Stomach (tissue), 4 donors: ENCODE measurements around the gene ERMAP.

Experiments
- POLR2AphosphoS5 ChIP-seq, 3 donors: sonication (generic); formaldehyde crosslinking; IDR thresholded peaks; one replicate each; pipeline ENCODE4 v1.6.1; 2016; ENCODE audit warnings: antibody characterized with exemption in 3 of 3
- TF ChIP-seq, protein P1 (sequence below), 7 experiments: fragments of 450-650 bp in 4 of 7; fragments of 200-600 bp in 3 of 7; sonication (generic) in 3 of 7; IDR thresholded peaks; one replicate each; pipeline ENCODE4 v1.5.1; 2016 to 2019; ENCODE audit warnings: antibody characterized with exemption in 7 of 7, control low read depth in 2 of 7, mild to moderate bottlenecking in 1 of 7

DNA sequence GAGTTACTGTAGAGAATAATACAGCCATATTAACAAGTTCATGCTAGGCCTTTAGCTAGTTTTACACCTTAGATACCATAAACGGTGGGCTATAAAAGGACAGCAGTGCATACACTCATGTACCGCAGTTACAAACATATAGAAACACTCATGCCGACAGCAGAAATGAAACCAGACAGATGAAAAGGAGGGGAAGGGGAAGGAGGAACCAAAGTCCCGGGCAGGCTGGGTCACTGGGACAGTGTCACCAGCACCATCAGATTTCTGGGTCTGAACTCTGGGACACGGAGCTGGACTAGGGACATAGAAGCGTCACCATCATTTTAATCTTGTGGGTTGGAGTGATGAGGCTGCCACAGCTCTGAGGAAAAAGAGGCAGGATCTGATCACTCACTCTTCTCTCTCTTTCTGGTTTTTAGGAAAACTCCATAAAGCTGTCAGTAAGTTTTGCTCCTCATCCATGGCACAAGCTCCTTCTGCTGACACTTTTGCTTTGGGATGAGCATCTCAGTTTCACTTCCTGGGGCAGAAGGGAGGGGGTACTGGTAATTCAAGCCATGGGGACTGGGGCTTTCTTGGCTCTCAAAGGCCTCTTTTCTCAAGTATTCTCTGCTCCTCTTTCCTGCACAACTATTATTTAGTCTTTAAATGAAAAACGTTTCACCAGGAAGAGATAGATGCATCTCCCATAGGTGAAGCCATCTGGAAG is 21.7 kb downstream of the ERMAP start:
- no peak for TF ChIP-seq POLR2AphosphoS5 (IDR thresholded peaks at IDR 0.05)
- TF ChIP-seq, protein P1, sequence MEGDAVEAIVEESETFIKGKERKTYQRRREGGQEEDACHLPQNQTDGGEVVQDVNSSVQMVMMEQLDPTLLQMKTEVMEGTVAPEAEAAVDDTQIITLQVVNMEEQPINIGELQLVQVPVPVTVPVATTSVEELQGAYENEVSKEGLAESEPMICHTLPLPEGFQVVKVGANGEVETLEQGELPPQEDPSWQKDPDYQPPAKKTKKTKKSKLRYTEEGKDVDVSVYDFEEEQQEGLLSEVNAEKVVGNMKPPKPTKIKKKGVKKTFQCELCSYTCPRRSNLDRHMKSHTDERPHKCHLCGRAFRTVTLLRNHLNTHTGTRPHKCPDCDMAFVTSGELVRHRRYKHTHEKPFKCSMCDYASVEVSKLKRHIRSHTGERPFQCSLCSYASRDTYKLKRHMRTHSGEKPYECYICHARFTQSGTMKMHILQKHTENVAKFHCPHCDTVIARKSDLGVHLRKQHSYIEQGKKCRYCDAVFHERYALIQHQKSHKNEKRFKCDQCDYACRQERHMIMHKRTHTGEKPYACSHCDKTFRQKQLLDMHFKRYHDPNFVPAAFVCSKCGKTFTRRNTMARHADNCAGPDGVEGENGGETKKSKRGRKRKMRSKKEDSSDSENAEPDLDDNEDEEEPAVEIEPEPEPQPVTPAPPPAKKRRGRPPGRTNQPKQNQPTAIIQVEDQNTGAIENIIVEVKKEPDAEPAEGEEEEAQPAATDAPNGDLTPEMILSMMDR (IDR thresholded peaks at IDR 0.05) = no peak
